Measurements from ENCODE around the gene SLC9A4. TPM values are rescaled to one million over a fixed set of nuclear protein-coding genes. Genes with fewer than 3 reads are reported as not detected.
A peak's percentile ranks its signal among the peaks of the same experiment; 100 is the strongest.

Gene SLC9A4
- total RNA-seq, 1 donor from 2014 or later = 2.2 TPM

DNA sequence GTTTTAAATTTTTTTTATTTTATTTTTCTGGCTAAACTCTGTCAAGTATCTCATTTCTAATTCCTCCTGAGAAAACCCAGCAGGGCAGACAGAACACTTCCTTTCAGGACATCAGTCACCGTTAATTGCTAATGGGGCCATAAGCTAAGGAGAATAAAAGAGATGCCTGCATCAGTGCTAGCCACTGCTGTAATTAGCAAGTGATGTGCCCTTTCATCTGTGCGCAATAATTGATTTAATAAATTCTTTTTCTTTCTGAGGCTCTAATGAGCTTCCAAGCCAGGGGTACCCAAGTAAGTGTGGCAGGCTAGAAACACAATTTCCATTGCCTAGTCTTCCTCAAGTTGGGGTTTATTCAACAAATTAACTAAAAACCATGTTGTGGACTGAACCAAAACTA, 65.5 kb downstream of the SLC9A4 start:
- H3K36me3 ChIP-seq (ENCODE audit: control insufficient read depth, insufficient read depth, low read length) = no peaks in the 10 kb centered on the region

DNA sequence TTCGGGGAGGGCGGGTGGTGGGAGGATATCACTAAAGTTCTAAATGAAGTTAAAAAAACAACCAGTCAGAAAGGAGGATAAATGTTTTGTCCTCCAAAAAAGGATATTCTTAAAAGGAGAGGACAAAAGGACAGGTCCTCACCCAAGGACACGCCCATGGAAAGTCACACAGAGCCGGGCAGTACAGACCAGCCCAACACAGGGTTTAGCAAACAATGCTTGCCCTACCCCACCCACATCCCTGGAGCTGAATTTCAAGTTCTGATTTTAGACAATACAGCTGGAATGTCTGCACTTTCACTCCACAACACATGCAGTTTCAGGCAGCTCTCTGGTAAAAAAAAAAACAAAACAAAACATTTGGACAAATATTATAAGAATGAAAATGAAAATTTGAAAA, 67.9 kb downstream of the SLC9A4 start:
- Histone ChIP-seq H3K4me3 (ENCODE audit: low read depth, low read length) (no peak overlapping the region), H3K27me3 (ENCODE audit: control insufficient read depth, insufficient read depth, low read length) (peaks cover 2% of the 10 kb centered on the region), H3K36me3 (ENCODE audit: control insufficient read depth, insufficient read depth, low read length) (no peaks in the 10 kb centered on the region)
- TF ChIP-seq, protein P1, sequence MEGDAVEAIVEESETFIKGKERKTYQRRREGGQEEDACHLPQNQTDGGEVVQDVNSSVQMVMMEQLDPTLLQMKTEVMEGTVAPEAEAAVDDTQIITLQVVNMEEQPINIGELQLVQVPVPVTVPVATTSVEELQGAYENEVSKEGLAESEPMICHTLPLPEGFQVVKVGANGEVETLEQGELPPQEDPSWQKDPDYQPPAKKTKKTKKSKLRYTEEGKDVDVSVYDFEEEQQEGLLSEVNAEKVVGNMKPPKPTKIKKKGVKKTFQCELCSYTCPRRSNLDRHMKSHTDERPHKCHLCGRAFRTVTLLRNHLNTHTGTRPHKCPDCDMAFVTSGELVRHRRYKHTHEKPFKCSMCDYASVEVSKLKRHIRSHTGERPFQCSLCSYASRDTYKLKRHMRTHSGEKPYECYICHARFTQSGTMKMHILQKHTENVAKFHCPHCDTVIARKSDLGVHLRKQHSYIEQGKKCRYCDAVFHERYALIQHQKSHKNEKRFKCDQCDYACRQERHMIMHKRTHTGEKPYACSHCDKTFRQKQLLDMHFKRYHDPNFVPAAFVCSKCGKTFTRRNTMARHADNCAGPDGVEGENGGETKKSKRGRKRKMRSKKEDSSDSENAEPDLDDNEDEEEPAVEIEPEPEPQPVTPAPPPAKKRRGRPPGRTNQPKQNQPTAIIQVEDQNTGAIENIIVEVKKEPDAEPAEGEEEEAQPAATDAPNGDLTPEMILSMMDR (IDR thresholded peaks at IDR 0.05; ENCODE audit: insufficient read depth, low read length, poor library complexity, severe bottlenecking) = no peak
- peak; percentile 2 for DNase-seq (ENCODE audit: low read depth)

More for the DNA sequence above, 65.5 kb downstream of the SLC9A4 start:
- no peak for DNase-seq (ENCODE audit: low read depth)
- TF ChIP-seq, protein P1 (IDR thresholded peaks at IDR 0.05; ENCODE audit: insufficient read depth, low read length, poor library complexity, severe bottlenecking) = no peak
- Histone ChIP-seq H3K4me3 (ENCODE audit: low read depth, low read length) (no peak overlapping the region), H3K27me3 (ENCODE audit: control insufficient read depth, insufficient read depth, low read length) (peaks cover 2% of the 10 kb centered on the region)

DNA sequence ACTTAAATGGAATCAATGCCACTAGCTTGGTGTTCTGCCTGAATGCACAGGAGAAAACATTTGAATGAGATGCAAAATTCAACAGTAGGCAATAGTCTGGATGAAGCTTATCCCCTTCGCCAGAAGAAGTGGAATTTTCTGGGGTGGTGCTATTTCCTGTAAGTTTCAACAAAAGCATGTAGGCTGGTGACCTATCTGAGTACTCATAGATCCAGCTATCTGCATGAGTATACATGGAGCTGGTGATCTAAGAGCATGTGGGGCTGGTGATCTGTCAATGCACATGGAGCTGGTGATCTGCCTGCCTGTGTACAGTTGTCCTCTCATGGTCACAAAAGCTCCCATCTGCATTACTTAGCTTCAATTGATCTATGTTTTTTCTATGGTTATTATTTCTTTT, 71.2 kb downstream of the SLC9A4 start:
- Histone ChIP-seq H3K27me3 (ENCODE audit: control insufficient read depth, insufficient read depth, low read length) (no peaks in the 10 kb centered on the region), H3K4me3 (ENCODE audit: low read depth, low read length) (no peak overlapping the region), H3K36me3 (ENCODE audit: control insufficient read depth, insufficient read depth, low read length) (no peaks in the 10 kb centered on the region)
- TF ChIP-seq, protein P1 (IDR thresholded peaks at IDR 0.05; ENCODE audit: insufficient read depth, low read length, poor library complexity, severe bottlenecking) = no peak
- DNase-seq (ENCODE audit: low read depth) = no peak

DNA sequence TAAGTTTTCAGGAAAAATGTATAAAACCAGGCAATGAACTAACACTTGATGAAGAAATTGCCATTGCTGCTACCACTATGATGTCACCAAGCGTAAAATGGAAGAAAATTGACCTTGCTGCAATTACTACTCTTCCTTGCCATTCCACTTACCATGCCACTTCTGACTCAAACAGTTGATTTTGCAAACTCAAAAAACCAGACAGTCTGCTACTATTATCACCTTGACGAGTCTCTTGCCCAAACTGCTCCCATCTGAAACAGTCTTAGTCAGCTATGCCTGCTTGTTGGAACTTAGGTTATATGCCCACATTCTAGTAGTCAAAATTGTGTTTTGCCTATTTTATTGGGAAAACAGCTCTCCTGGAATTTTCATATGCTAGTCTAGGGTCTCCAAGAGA, 74.4 kb downstream of the SLC9A4 start:
- no peak overlapping the region for H3K4me3 ChIP-seq (ENCODE audit: low read depth, low read length)
- TF ChIP-seq, protein P1 (IDR thresholded peaks at IDR 0.05; ENCODE audit: insufficient read depth, low read length, poor library complexity, severe bottlenecking) = no peak
- no peak for DNase-seq (ENCODE audit: low read depth)
- no peaks in the 10 kb centered on the region for H3K36me3 ChIP-seq (ENCODE audit: control insufficient read depth, insufficient read depth, low read length)
- H3K27me3 ChIP-seq (ENCODE audit: control insufficient read depth, insufficient read depth, low read length) = no peaks in the 10 kb centered on the region

DNA sequence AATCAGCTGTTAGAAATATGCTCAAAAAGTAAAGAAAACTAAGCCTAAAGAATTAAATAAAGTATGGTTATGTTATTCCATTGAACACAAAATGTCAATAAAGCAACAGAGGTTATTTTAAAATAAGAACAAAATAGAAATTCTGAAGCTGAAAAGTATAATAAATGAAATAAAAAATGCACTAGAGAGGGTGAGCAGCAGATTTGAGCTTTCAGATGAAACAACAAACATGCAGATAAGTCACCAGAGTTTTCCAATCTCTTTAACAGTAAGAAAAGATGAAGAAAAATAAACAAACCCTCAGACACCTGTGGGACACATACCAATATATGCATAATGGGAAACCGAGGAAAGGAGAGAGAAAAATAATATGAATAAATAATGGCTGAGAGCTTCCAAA, 76.0 kb downstream of the SLC9A4 start:
- no peaks in the 10 kb centered on the region for H3K27me3 ChIP-seq (ENCODE audit: control insufficient read depth, insufficient read depth, low read length)
- TF ChIP-seq, protein P1 (IDR thresholded peaks at IDR 0.05; ENCODE audit: insufficient read depth, low read length, poor library complexity, severe bottlenecking) = no peak
- H3K36me3 ChIP-seq (ENCODE audit: control insufficient read depth, insufficient read depth, low read length) = no peaks in the 10 kb centered on the region
- no peak overlapping the region for H3K4me3 ChIP-seq (ENCODE audit: low read depth, low read length)
- DNase-seq (ENCODE audit: low read depth) = no peak

DNA sequence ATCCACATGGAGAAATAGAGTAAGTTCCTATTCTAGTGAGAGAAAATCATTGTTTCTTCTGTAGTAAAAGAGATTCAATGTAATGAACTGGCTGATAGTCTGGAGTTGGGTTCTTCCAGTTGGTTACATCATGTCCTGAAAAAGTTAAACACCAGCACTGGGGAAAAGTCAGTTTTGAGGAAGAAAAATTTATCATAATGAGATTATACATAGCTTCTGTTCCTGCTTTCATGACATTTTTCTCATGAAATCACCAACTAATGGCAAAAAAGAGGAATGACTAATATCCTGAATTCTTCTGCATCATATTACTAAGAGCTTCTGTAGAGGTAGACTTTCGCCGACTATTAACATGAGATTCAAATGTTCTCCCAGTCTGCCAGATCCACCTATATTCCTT, 77.1 kb downstream of the SLC9A4 start:
- Histone ChIP-seq H3K36me3 (ENCODE audit: control insufficient read depth, insufficient read depth, low read length) (no peaks in the 10 kb centered on the region), H3K4me3 (ENCODE audit: low read depth, low read length) (no peak overlapping the region), H3K27me3 (ENCODE audit: control insufficient read depth, insufficient read depth, low read length) (no peaks in the 10 kb centered on the region)
- TF ChIP-seq, protein P1 (IDR thresholded peaks at IDR 0.05; ENCODE audit: insufficient read depth, low read length, poor library complexity, severe bottlenecking) = no peak
- DNase-seq (ENCODE audit: low read depth) = no peak
